Lung (tissue), 12 donors: ENCODE results near the gene SPPL2B. TPM values are rescaled to one million over a fixed set of nuclear protein-coding genes. Genes with fewer than 3 reads are reported as not detected.

Source experiments
- ATAC-seq: fragments of 200-7000 bp; cut with Tn5 transposase; one replicate; pipeline ENCODE4 v1.9.1; 2020; ENCODE audit warnings: moderate number of reproducible peaks; ENCODE audit not compliant: insufficient read depth, low FRiP score
- DNase-seq, 3 donors: peaks; one replicate each; pipeline ENCODE4 v3.0.0-alpha.2; 2013 to 2017
- H3K27ac ChIP-seq, 2 donors: one replicate each; pipeline ENCODE4 v1.5.1; 2013; ENCODE audit warnings: mild to moderate bottlenecking in 2 of 2, moderate library complexity in 2 of 2, control low read depth in 1 of 2, inconsistent platforms in 1 of 2, low read depth in 1 of 2, low read length in 1 of 2
- H3K27me3 ChIP-seq, 3 donors: one replicate each; pipeline ENCODE4 v1.5.1; 2013; ENCODE audit warnings: low read length in 2 of 3; ENCODE audit not compliant: control insufficient read depth in 3 of 3, insufficient read depth in 3 of 3
- H3K36me3 ChIP-seq, 4 donors: one replicate each; pipeline ENCODE4 v1.5.1; 2013; ENCODE audit warnings: low read length in 4 of 4, mild to moderate bottlenecking in 1 of 4, moderate library complexity in 1 of 4; ENCODE audit not compliant: control insufficient read depth in 4 of 4, insufficient read depth in 4 of 4
- H3K4me1 ChIP-seq, 5 donors: one replicate each; pipeline ENCODE4 v1.5.1; 2013; ENCODE audit warnings: low read length in 5 of 5, mild to moderate bottlenecking in 2 of 5, moderate library complexity in 1 of 5; ENCODE audit not compliant: control insufficient read depth in 5 of 5, insufficient read depth in 5 of 5
- H3K4me3 ChIP-seq: one replicate; pipeline ENCODE4 v1.5.1; 2013; ENCODE audit warnings: mild to moderate bottlenecking, control low read depth, moderate library complexity
- H3K9ac ChIP-seq, 2 donors: one replicate each; pipeline ENCODE4 v1.5.1; 2013; ENCODE audit warnings: low read length in 2 of 2, control low read depth in 1 of 2; ENCODE audit not compliant: insufficient read depth in 1 of 2
- H3K9me3 ChIP-seq, 4 donors: one replicate each; pipeline ENCODE4 v1.5.1; 2013; ENCODE audit warnings: low read length in 3 of 4, mild to moderate bottlenecking in 1 of 4, moderate library complexity in 1 of 4; ENCODE audit not compliant: control insufficient read depth in 4 of 4, insufficient read depth in 3 of 4
- CTCF ChIP-seq: IDR thresholded peaks from 2 replicates; pipeline ENCODE4 v1.5.1; 2012; ENCODE audit warnings: mild to moderate bottlenecking; ENCODE audit errors: control extremely low read depth, extremely low read depth
- WGBS, 2 donors: extraction: QIAGEN DNeasy Blood & Tissue Kit; methylation state at CpG; one replicate each; pipeline ENCODE4 v1.1.7; 2013; 5-methylcytosine and 5-hydroxymethylcytosine counted together
- polyA plus RNA-seq, 2 donors: library from polyadenylated mRNA; stranded (reverse); fragments of 200-250 nt; gene quantifications; one replicate each; pipeline ENCODE4 v1.2.1, GENCODE V29; 2013
- total RNA-seq, 2 donors: library from RNA; depleted of rRNA in 1 of 2; stranded (reverse); fragments of >200 nt in 1 of 2; gene quantifications; one replicate each; pipeline ENCODE4 v1.2.1, GENCODE V29; 2014 to 2021
- donor health status: control.
- donor health status: control.
- donor health status: Bipolar disorder and iron deficiency.
- donor health status: healthy.
- donor health status: DM: yes; HTN: yes; CAD: no.

The SPPL2B gene
- total and polyA plus RNA-seq, 4 donors: 34.4 to 86.1 (median 48.8) TPM

- H3K9me3 ChIP-seq: peaks cover 0 to 3% (median 0%) of the 10 kb centered on the region in 4 donors
- no peak overlapping the region for H3K27ac ChIP-seq
- no peaks in the 10 kb centered on the region for H3K36me3 ChIP-seq
- TF ChIP-seq CTCF: no peak
- H3K27me3 ChIP-seq: peaks cover 0 to 38% (median 21%) of the 10 kb centered on the region in 3 donors
- no peak overlapping the region for H3K4me3 ChIP-seq
- DNase-seq (no peak), ATAC-seq (no peak)
- WGBS, 2 donors: 90 to 94% methylated on average over 11 of the region's 11 CpGs
- H3K9ac ChIP-seq: no peak overlapping the region
- no peaks in the 10 kb centered on the region for H3K4me1 ChIP-seq
Measured at GRCh38 chr19:2362046-2362969, 33.8 kb downstream of the SPPL2B start.

GRCh38 chr19:2362970-2363300 lies 34.5 kb downstream of the SPPL2B start:
- peaks cover 0 to 38% (median 21%) of the 10 kb centered on the region in 3 donors for H3K27me3 ChIP-seq
- DNase-seq (no peak), ATAC-seq (no peak)
- peaks cover 0 to 3% (median 0%) of the 10 kb centered on the region in 4 donors for H3K9me3 ChIP-seq
- no peak for TF ChIP-seq CTCF
- no peaks in the 10 kb centered on the region for H3K4me1 ChIP-seq
- H3K9ac ChIP-seq: no peak overlapping the region
- WGBS, 2 donors: 77 to 83% methylated on average over 15 of the region's 15 CpGs
- H3K4me3 ChIP-seq: no peak overlapping the region
- no peak overlapping the region for H3K27ac ChIP-seq
- no peaks in the 10 kb centered on the region for H3K36me3 ChIP-seq

GRCh38 chr19:2363419-2363818 lies 34.9 kb downstream of the SPPL2B start:
- Histone ChIP-seq H3K4me1 (no peaks in the 10 kb centered on the region), H3K27me3 (peaks cover 0 to 38% (median 21%) of the 10 kb centered on the region in 3 donors), H3K9me3 (peaks cover 0 to 3% (median 0%) of the 10 kb centered on the region in 4 donors), H3K9ac (no peak overlapping the region), H3K36me3 (no peaks in the 10 kb centered on the region), H3K4me3 (no peak overlapping the region), H3K27ac (no peak overlapping the region)
- DNase-seq (no peak), ATAC-seq (no peak)
- WGBS, 2 donors: 74 to 82% methylated on average over 17 of the region's 17 CpGs
- TF ChIP-seq CTCF: no peak
